HL-60 (cell line): ENCODE data around the gene HMGA1.

Experiments
- GABPA ChIP-seq: IDR thresholded peaks from 2 replicates; pipeline ENCODE4 v1.6.1; 2012; ENCODE audit warnings: low read depth
- POLR2AphosphoS5 ChIP-seq: IDR thresholded peaks from 2 replicates; pipeline ENCODE4 v1.6.1; 2012; ENCODE audit warnings: low read depth
- TF ChIP-seq, protein P1 (sequence below): IDR thresholded peaks from one replicate; pipeline ENCODE4 v1.5.1; 2011; ENCODE audit warnings: low read length, control low read depth, inconsistent platforms; ENCODE audit not compliant: insufficient read depth

DNA sequence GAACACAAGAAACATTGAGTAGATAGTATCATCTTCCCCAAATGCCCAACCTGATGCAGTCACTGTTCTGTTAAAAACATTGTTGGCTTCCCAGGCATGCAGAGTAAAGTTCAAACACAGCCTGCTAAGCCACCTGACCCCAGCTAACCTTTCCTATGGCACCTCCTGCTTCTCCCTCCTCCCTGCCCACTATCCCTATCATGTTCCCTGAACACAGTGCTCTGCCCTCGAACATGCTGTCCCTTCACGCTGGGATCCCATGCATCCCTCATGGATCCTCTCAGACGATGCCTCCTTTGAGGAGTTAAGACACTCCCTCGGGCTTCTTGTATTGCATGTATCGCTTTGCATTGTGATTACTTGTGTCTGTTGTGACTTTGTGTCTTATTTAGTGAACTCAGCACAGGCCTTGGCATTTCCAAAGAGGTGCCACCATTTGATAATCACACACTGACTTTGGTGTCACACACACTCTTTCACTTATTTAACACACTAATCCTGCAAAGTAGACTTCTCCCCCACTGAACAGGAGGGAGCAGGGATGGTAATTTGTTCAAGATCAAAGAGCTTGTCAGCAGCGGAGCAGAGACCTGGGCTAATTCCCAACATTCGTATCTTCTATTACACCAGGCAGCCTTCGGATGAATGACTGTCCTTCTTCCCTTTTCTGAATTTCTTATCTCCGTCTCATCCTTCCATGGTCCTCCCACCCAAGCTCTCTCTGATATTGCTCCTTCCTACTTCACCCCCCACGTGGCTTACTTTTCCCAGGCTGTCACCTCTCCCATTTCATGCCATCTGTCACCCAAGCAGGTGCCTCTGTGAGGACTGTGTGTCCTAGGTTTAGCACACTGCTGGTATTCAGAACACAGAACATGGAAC is 40.4 kb downstream of the HMGA1 start:
- TF ChIP-seq, protein P1, sequence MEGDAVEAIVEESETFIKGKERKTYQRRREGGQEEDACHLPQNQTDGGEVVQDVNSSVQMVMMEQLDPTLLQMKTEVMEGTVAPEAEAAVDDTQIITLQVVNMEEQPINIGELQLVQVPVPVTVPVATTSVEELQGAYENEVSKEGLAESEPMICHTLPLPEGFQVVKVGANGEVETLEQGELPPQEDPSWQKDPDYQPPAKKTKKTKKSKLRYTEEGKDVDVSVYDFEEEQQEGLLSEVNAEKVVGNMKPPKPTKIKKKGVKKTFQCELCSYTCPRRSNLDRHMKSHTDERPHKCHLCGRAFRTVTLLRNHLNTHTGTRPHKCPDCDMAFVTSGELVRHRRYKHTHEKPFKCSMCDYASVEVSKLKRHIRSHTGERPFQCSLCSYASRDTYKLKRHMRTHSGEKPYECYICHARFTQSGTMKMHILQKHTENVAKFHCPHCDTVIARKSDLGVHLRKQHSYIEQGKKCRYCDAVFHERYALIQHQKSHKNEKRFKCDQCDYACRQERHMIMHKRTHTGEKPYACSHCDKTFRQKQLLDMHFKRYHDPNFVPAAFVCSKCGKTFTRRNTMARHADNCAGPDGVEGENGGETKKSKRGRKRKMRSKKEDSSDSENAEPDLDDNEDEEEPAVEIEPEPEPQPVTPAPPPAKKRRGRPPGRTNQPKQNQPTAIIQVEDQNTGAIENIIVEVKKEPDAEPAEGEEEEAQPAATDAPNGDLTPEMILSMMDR, result no peak
- TF ChIP-seq POLR2AphosphoS5, result no peak
- TF ChIP-seq GABPA, result no peak
